GM23248 (cell line): ENCODE results near the gene EGLN3.

Experiments used
- EZH2 ChIP-seq: fragments of 200-600 bp; sonication (generic); IDR thresholded peaks from 2 replicates; pipeline ENCODE4 v1.6.1; 2018; ENCODE audit warnings: antibody characterized with exemption, mild to moderate bottlenecking; ENCODE audit not compliant: insufficient read depth, poor library complexity, severe bottlenecking
- EZH2phosphoT487 ChIP-seq: fragments of 200-600 bp; sonication (generic); IDR thresholded peaks from 2 replicates; pipeline ENCODE4 v1.6.1; 2018; ENCODE audit warnings: antibody characterized with exemption, moderate library complexity, mild to moderate bottlenecking, low read depth; ENCODE audit not compliant: insufficient read depth

- TF ChIP-seq EZH2phosphoT487 (no peak), EZH2 (no peak)
These were observed 18.1 kb downstream of the EGLN3 start for GRCh38 chr14:33932576-33933345.
